Upper lobe of left lung (tissue), 4 donors: ENCODE data around the gene PCBP3.

Source experiments
- CTCF ChIP-seq, 6 experiments: fragments of 450-650 bp in 4 of 6; fragments of 200-600 bp in 2 of 6; sonication (generic) in 2 of 6; IDR thresholded peaks; one replicate each; pipeline ENCODE4 v1.5.1; 2016 to 2019; ENCODE audit warnings: antibody characterized with exemption in 6 of 6
- EP300 ChIP-seq, 4 donors: sonication (generic); formaldehyde crosslinking; IDR thresholded peaks; one replicate each; pipeline ENCODE4 v1.5.1; 2017; ENCODE audit warnings: antibody characterized with exemption in 4 of 4, control low read depth in 2 of 4
- POLR2A ChIP-seq, 4 donors: fragments of 450-650 bp; IDR thresholded peaks; one replicate each; pipeline ENCODE4 v1.5.1; 2016 to 2017; ENCODE audit warnings: antibody characterized with exemption in 4 of 4, mild to moderate bottlenecking in 2 of 4
- POLR2AphosphoS5 ChIP-seq, 2 donors: sonication (generic); formaldehyde crosslinking; IDR thresholded peaks; one replicate each; pipeline ENCODE4 v1.5.1; 2017; ENCODE audit warnings: antibody characterized with exemption in 2 of 2

GRCh38 chr21:45929449-45929848 is 285.9 kb downstream of the PCBP3 start:
- TF ChIP-seq POLR2AphosphoS5 (IDR thresholded peaks at IDR 0.05) (no peak), CTCF (IDR thresholded peaks at IDR 0.05) (no peak), POLR2A (IDR thresholded peaks at IDR 0.05) (no peak), EP300 (IDR thresholded peaks at IDR 0.05) (no peak)
